Measurements from ENCODE around the gene GXYLT2.

GXYLT2 gene

GRCh38 chr3:72847751-72848702 lies 39.8 kb upstream of the GXYLT2 start, which contains the start of gene SHQ1 (continued):
- no peak for TF ChIP-seq ZNF623 (tag by site-specific recombination; IDR thresholded peaks at IDR 0.05)
- TF ChIP-seq ZBTB17 (tag by site-specific recombination; IDR thresholded peaks at IDR 0.05): peak; percentile 80
- TF ChIP-seq ZNF140 (tag by site-specific recombination; IDR thresholded peaks at IDR 0.05): no peak
- TF ChIP-seq, protein P1, sequence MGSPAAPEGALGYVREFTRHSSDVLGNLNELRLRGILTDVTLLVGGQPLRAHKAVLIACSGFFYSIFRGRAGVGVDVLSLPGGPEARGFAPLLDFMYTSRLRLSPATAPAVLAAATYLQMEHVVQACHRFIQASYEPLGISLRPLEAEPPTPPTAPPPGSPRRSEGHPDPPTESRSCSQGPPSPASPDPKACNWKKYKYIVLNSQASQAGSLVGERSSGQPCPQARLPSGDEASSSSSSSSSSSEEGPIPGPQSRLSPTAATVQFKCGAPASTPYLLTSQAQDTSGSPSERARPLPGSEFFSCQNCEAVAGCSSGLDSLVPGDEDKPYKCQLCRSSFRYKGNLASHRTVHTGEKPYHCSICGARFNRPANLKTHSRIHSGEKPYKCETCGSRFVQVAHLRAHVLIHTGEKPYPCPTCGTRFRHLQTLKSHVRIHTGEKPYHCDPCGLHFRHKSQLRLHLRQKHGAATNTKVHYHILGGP (tag by site-specific recombination; IDR thresholded peaks at IDR 0.05): no peak
- TF ChIP-seq ZNF23 (tag by site-specific recombination; IDR thresholded peaks at IDR 0.05; ENCODE audit: borderline replicate concordance): no peak
- TF ChIP-seq PRDM1 (tag by site-specific recombination; IDR thresholded peaks at IDR 0.05): peak; percentile 78
- no peak for TF ChIP-seq ZNF426 (tag by site-specific recombination; IDR thresholded peaks at IDR 0.05)
- TF ChIP-seq ZNF341 (tag by site-specific recombination; IDR thresholded peaks at IDR 0.05; ENCODE audit: low read depth): no peak
- TF ChIP-seq KLF8 (tag by site-specific recombination; IDR thresholded peaks at IDR 0.05): peak; percentile 29; the same call in 1 of the 2 replicates
- no peak for TF ChIP-seq ZNF549 (tag by site-specific recombination; IDR thresholded peaks at IDR 0.05)
- no peak for TF ChIP-seq INSM2 (tag by site-specific recombination; IDR thresholded peaks at IDR 0.05)
- TF ChIP-seq SP3 (tag by site-specific recombination; IDR thresholded peaks at IDR 0.05): peak; percentile 34
- TF ChIP-seq ZBTB20 (tag by site-specific recombination; IDR thresholded peaks at IDR 0.05): peak; percentile 63
- TF ChIP-seq ZNF416 (tag by site-specific recombination; IDR thresholded peaks at IDR 0.05): no peak
- TF ChIP-seq, protein P2, sequence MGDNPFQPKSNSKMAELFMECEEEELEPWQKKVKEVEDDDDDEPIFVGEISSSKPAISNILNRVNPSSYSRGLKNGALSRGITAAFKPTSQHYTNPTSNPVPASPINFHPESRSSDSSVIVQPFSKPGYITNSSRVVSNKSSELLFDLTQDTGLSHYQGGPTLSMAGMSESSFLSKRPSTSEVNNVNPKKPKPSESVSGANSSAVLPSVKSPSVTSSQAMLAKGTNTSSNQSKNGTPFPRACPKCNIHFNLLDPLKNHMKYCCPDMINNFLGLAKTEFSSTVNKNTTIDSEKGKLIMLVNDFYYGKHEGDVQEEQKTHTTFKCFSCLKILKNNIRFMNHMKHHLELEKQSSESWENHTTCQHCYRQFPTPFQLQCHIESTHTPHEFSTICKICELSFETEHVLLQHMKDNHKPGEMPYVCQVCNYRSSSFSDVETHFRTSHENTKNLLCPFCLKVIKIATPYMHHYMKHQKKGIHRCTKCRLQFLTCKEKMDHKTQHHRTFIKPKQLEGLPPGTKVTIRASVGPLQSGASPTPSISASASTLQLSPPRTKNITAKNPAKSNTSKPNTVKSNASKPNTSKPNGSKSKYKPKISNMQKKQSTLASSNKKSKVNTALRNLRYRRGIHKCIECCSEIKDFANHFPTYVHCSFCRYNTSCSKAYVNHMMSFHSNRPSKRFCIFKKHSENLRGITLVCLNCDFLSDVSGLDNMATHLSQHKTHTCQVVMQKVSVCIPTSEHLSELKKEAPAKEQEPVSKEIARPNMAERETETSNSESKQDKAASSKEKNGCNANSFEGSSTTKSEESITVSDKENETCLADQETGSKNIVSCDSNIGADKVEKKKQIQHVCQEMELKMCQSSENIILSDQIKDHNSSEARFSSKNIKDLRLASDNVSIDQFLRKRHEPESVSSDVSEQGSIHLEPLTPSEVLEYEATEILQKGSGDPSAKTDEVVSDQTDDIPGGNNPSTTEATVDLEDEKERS (tag by site-specific recombination; IDR thresholded peaks at IDR 0.05): no peak
- TF ChIP-seq, protein P3, sequence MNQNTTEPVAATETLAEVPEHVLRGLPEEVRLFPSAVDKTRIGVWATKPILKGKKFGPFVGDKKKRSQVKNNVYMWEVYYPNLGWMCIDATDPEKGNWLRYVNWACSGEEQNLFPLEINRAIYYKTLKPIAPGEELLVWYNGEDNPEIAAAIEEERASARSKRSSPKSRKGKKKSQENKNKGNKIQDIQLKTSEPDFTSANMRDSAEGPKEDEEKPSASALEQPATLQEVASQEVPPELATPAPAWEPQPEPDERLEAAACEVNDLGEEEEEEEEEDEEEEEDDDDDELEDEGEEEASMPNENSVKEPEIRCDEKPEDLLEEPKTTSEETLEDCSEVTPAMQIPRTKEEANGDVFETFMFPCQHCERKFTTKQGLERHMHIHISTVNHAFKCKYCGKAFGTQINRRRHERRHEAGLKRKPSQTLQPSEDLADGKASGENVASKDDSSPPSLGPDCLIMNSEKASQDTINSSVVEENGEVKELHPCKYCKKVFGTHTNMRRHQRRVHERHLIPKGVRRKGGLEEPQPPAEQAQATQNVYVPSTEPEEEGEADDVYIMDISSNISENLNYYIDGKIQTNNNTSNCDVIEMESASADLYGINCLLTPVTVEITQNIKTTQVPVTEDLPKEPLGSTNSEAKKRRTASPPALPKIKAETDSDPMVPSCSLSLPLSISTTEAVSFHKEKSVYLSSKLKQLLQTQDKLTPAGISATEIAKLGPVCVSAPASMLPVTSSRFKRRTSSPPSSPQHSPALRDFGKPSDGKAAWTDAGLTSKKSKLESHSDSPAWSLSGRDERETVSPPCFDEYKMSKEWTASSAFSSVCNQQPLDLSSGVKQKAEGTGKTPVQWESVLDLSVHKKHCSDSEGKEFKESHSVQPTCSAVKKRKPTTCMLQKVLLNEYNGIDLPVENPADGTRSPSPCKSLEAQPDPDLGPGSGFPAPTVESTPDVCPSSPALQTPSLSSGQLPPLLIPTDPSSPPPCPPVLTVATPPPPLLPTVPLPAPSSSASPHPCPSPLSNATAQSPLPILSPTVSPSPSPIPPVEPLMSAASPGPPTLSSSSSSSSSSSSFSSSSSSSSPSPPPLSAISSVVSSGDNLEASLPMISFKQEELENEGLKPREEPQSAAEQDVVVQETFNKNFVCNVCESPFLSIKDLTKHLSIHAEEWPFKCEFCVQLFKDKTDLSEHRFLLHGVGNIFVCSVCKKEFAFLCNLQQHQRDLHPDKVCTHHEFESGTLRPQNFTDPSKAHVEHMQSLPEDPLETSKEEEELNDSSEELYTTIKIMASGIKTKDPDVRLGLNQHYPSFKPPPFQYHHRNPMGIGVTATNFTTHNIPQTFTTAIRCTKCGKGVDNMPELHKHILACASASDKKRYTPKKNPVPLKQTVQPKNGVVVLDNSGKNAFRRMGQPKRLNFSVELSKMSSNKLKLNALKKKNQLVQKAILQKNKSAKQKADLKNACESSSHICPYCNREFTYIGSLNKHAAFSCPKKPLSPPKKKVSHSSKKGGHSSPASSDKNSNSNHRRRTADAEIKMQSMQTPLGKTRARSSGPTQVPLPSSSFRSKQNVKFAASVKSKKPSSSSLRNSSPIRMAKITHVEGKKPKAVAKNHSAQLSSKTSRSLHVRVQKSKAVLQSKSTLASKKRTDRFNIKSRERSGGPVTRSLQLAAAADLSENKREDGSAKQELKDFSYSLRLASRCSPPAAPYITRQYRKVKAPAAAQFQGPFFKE (tag by site-specific recombination; IDR thresholded peaks at IDR 0.05; ENCODE audit: borderline replicate concordance): no peak
- no peak for TF ChIP-seq ZSCAN16 (tag by site-specific recombination; IDR thresholded peaks at IDR 0.05)
- TF ChIP-seq, protein P4, sequence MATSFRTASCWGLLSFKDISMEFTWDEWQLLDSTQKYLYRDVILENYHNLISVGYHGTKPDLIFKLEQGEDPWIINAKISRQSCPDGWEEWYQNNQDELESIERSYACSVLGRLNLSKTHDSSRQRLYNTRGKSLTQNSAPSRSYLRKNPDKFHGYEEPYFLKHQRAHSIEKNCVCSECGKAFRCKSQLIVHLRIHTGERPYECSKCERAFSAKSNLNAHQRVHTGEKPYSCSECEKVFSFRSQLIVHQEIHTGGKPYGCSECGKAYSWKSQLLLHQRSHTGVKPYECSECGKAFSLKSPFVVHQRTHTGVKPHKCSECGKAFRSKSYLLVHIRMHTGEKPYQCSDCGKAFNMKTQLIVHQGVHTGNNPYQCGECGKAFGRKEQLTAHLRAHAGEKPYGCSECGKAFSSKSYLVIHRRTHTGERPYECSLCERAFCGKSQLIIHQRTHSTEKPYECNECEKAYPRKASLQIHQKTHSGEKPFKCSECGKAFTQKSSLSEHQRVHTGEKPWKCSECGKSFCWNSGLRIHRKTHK (tag by site-specific recombination; IDR thresholded peaks at IDR 0.05): no peak
- TF ChIP-seq GFI1B (tag by site-specific recombination; IDR thresholded peaks at IDR 0.05): no peak
- no peak for TF ChIP-seq ZNF530 (tag by site-specific recombination; IDR thresholded peaks at IDR 0.05; ENCODE audit: low read depth)
- no peak for TF ChIP-seq YY1 (tag by site-specific recombination; IDR thresholded peaks at IDR 0.05)
- no peak for TF ChIP-seq HOXA7 (CRISPR knock-in tag; IDR thresholded peaks at IDR 0.05; ENCODE audit: borderline replicate concordance)
- TF ChIP-seq ZNF777 (tag by site-specific recombination; IDR thresholded peaks at IDR 0.05; ENCODE audit: borderline replicate concordance): 0 out of 2 replicates have a peak, but pooled peaks have one; percentile 64

All from HEK293 (cell line).